Trophoblast cell (in vitro differentiated cells and primary cell): ENCODE data around the gene SPOCK3.

ENCODE experiments used
- DNase-seq, 2 donors: peaks; one replicate each; pipeline ENCODE4 v3.0.0-alpha.2; 2016
- H2AFZ ChIP-seq: 2 replicates; pipeline ENCODE4 v1.6.1; 2013; ENCODE audit warnings: low read length, moderate library complexity, mild to moderate bottlenecking; ENCODE audit not compliant: insufficient read depth, poor library complexity
- H2AK5ac ChIP-seq: 2 replicates; pipeline ENCODE4 v1.6.1; 2013; ENCODE audit warnings: mild to moderate bottlenecking, low read length
- H2BK120ac ChIP-seq: 2 replicates; pipeline ENCODE4 v1.6.1; 2013; ENCODE audit warnings: low read length, mild to moderate bottlenecking, moderate library complexity; ENCODE audit not compliant: insufficient read depth, poor library complexity
- H2BK12ac ChIP-seq: 2 replicates; pipeline ENCODE4 v1.6.1; 2013; ENCODE audit warnings: mild to moderate bottlenecking, low read length, moderate library complexity
- H2BK5ac ChIP-seq: 2 replicates; pipeline ENCODE4 v1.6.1; 2013; ENCODE audit warnings: low read length, low read depth, moderate library complexity, mild to moderate bottlenecking; ENCODE audit not compliant: poor library complexity
- H3K14ac ChIP-seq: 2 replicates; pipeline ENCODE4 v1.6.1; 2013; ENCODE audit warnings: mild to moderate bottlenecking, low read length
- H3K18ac ChIP-seq: 2 replicates; pipeline ENCODE4 v1.6.1; 2013; ENCODE audit warnings: mild to moderate bottlenecking, low read length
- H3K23ac ChIP-seq: 2 replicates; pipeline ENCODE4 v1.6.1; 2013; ENCODE audit warnings: low read length
- H3K27ac ChIP-seq: 2 replicates; pipeline ENCODE4 v1.5.1; 2013; ENCODE audit warnings: low read depth, mild to moderate bottlenecking, inconsistent platforms, low read length, moderate library complexity
- H3K27me3 ChIP-seq: 2 replicates; pipeline ENCODE4 v1.6.1; 2013; ENCODE audit warnings: inconsistent platforms, mild to moderate bottlenecking, low read length, moderate library complexity; ENCODE audit not compliant: insufficient read depth
- H3K36me3 ChIP-seq, 2 experiments: 1 replicate in 1 of 2; 2 replicates in 1 of 2; pipeline ENCODE4 v1.6.1; 2013; ENCODE audit warnings: low read length in 2 of 2, mild to moderate bottlenecking in 2 of 2, moderate library complexity in 1 of 2; ENCODE audit not compliant: insufficient read depth in 2 of 2, control insufficient read depth in 1 of 2
- H3K4ac ChIP-seq: 2 replicates; pipeline ENCODE4 v1.6.1; 2013; ENCODE audit warnings: low read depth, mild to moderate bottlenecking, low read length, moderate library complexity
- H3K4me1 ChIP-seq, 2 experiments: 1 replicate in 1 of 2; 2 replicates in 1 of 2; pipeline ENCODE4 v1.6.1; 2013; ENCODE audit warnings: low read length in 2 of 2, mild to moderate bottlenecking in 2 of 2, moderate library complexity in 1 of 2; ENCODE audit not compliant: insufficient read depth in 2 of 2, control insufficient read depth in 1 of 2
- H3K4me2 ChIP-seq: 2 replicates; pipeline ENCODE4 v1.6.1; 2013; ENCODE audit warnings: inconsistent platforms, mild to moderate bottlenecking, low read length, moderate library complexity
- H3K4me3 ChIP-seq: 2 replicates; pipeline ENCODE4 v1.5.1; 2013; ENCODE audit warnings: mild to moderate bottlenecking, low read depth, low read length, inconsistent platforms
- H3K79me1 ChIP-seq: one replicate; pipeline ENCODE4 v1.6.1; 2013; ENCODE audit warnings: low read length
- H3K79me2 ChIP-seq: 2 replicates; pipeline ENCODE4 v1.6.1; 2013; ENCODE audit warnings: low read length, mild to moderate bottlenecking; ENCODE audit not compliant: control insufficient read depth, insufficient read depth, poor library complexity
- H3K9ac ChIP-seq: 2 replicates; pipeline ENCODE4 v1.6.1; 2013; ENCODE audit warnings: mild to moderate bottlenecking, low read length
- H3K9me3 ChIP-seq: 2 replicates; pipeline ENCODE4 v1.6.1; 2013; ENCODE audit warnings: low read depth, mild to moderate bottlenecking, control low read depth, inconsistent platforms, low read length; ENCODE audit not compliant: insufficient read depth
- H4K12ac ChIP-seq: 2 replicates; pipeline ENCODE4 v1.6.1; 2013; ENCODE audit warnings: low read depth, mild to moderate bottlenecking, low read length, moderate library complexity
- H4K8ac ChIP-seq: 2 replicates; pipeline ENCODE4 v1.6.1; 2013; ENCODE audit warnings: low read depth, mild to moderate bottlenecking, low read length, moderate library complexity
- H4K91ac ChIP-seq: one replicate; pipeline ENCODE4 v1.6.1; 2013; ENCODE audit warnings: low read depth, mild to moderate bottlenecking, low read length, moderate library complexity
- WGBS: extraction: QIAGEN DNeasy Blood & Tissue Kit; methylation state at CpG from one replicate; pipeline ENCODE4 v1.1.7; 2013; ENCODE audit warnings: missing lambda C conversion rate; ENCODE audit not compliant: insufficient read length, insufficient coverage; ENCODE audit errors: extremely low coverage; 5-methylcytosine and 5-hydroxymethylcytosine counted together

Gene SPOCK3

DNA sequence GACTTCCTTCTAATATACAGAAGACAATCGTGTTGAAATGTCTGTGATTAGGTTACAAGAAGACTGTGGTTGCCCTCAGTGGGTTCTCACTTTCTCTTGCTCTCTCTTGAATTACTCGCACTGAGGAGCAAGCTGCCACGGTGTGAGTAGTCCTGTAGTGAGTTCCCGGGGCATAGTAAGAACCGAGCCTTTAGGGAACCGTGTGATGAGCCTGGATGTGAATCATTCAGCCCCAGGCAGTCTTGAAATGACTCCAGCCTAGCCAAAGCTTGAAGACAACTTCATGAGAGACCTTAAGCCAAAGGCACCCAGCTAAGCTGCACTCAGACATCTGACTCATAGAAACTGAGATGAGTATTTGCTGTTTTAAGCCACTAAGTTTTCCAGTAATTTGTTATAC lies 292.7 kb downstream of the SPOCK3 start:
- Histone ChIP-seq H2BK12ac (no peak overlapping the region), H2AFZ (no peak overlapping the region), H3K23ac (no peak overlapping the region), H2BK5ac (no peak overlapping the region), H3K9ac (no peak overlapping the region), H3K14ac (no peak overlapping the region), H2BK120ac (no peak overlapping the region), H3K4me3 (no peak overlapping the region), H3K18ac (no peak overlapping the region), H4K12ac (no peak overlapping the region), H3K4ac (no peak overlapping the region), H3K4me1 (no peaks in the 10 kb centered on the region), H3K27ac (no peak overlapping the region), H4K8ac (no peak overlapping the region), H3K9me3 (no peaks in the 10 kb centered on the region), H4K91ac (no peak overlapping the region), H3K36me3 (no peaks in the 10 kb centered on the region), H3K79me2 (no peaks in the 10 kb centered on the region), H3K4me2 (no peak overlapping the region), H3K79me1 (no peaks in the 10 kb centered on the region), H3K27me3 (no peaks in the 10 kb centered on the region), H2AK5ac (no peak overlapping the region)
- DNase-seq: peak; percentile 54 to 58
- no CpG with 5 or more reads among the region's 6 CpGs for WGBS

GRCh38 chr4:166930464-166930863 lies 303.8 kb downstream of the SPOCK3 start:
- H3K4me1 ChIP-seq: no peaks in the 10 kb centered on the region
- no peaks in the 10 kb centered on the region for H3K79me2 ChIP-seq
- no peak overlapping the region for H2AFZ ChIP-seq
- H3K27me3 ChIP-seq: no peaks in the 10 kb centered on the region
- H3K36me3 ChIP-seq: no peaks in the 10 kb centered on the region
- no peak overlapping the region for H3K9ac ChIP-seq
- no peak overlapping the region for H3K14ac ChIP-seq
- no peak overlapping the region for H3K4ac ChIP-seq
- no peak overlapping the region for H3K27ac ChIP-seq
- H3K23ac ChIP-seq: no peak overlapping the region
- no peak overlapping the region for H2BK12ac ChIP-seq
- H3K4me2 ChIP-seq: no peak overlapping the region
- no peak overlapping the region for H4K12ac ChIP-seq
- no CpG with 5 or more reads among the region's 1 CpG for WGBS
- H3K79me1 ChIP-seq: no peaks in the 10 kb centered on the region
- no peak overlapping the region for H4K91ac ChIP-seq
- DNase-seq: no peak
- no peaks in the 10 kb centered on the region for H3K9me3 ChIP-seq
- H2AK5ac ChIP-seq: no peak overlapping the region
- no peak overlapping the region for H3K4me3 ChIP-seq
- H2BK5ac ChIP-seq: no peak overlapping the region
- H4K8ac ChIP-seq: no peak overlapping the region
- H2BK120ac ChIP-seq: no peak overlapping the region
- no peak overlapping the region for H3K18ac ChIP-seq

- no peaks in the 10 kb centered on the region for H3K27me3 ChIP-seq
- no peak overlapping the region for H3K23ac ChIP-seq
- no peaks in the 10 kb centered on the region for H3K79me1 ChIP-seq
- H3K4me2 ChIP-seq: no peak overlapping the region
- H3K4ac ChIP-seq: no peak overlapping the region
- H2BK5ac ChIP-seq: no peak overlapping the region
- no peak overlapping the region for H4K12ac ChIP-seq
- no peak overlapping the region for H3K14ac ChIP-seq
- WGBS: no CpG with 5 or more reads among the region's 3 CpGs
- no peak overlapping the region for H2AK5ac ChIP-seq
- no peaks in the 10 kb centered on the region for H3K9me3 ChIP-seq
- no peak overlapping the region for H4K8ac ChIP-seq
- H3K9ac ChIP-seq: no peak overlapping the region
- no peak overlapping the region for H2BK12ac ChIP-seq
- H2BK120ac ChIP-seq: no peak overlapping the region
- no peaks in the 10 kb centered on the region for H3K36me3 ChIP-seq
- no peak overlapping the region for H3K27ac ChIP-seq
- no peak overlapping the region for H3K18ac ChIP-seq
- no peak overlapping the region for H3K4me3 ChIP-seq
- no peak for DNase-seq
- H2AFZ ChIP-seq: no peak overlapping the region
- H3K4me1 ChIP-seq: no peaks in the 10 kb centered on the region
- H4K91ac ChIP-seq: no peak overlapping the region
- H3K79me2 ChIP-seq: no peaks in the 10 kb centered on the region
Observed at GRCh38 chr4:166924424-166924823, 309.9 kb downstream of the SPOCK3 start.

GRCh38 chr4:166913926-166914325 lies 320.4 kb downstream of the SPOCK3 start:
- H2AK5ac ChIP-seq: no peak overlapping the region
- H2BK120ac ChIP-seq: no peak overlapping the region
- H3K36me3 ChIP-seq: no peaks in the 10 kb centered on the region
- no peaks in the 10 kb centered on the region for H3K79me1 ChIP-seq
- H2BK12ac ChIP-seq: no peak overlapping the region
- no peaks in the 10 kb centered on the region for H3K27me3 ChIP-seq
- no peak overlapping the region for H3K9ac ChIP-seq
- no peak overlapping the region for H2AFZ ChIP-seq
- H4K12ac ChIP-seq: no peak overlapping the region
- H4K8ac ChIP-seq: no peak overlapping the region
- no peak overlapping the region for H3K14ac ChIP-seq
- no peaks in the 10 kb centered on the region for H3K9me3 ChIP-seq
- no peak overlapping the region for H3K4me2 ChIP-seq
- no peaks in the 10 kb centered on the region for H3K79me2 ChIP-seq
- no peak overlapping the region for H3K4me3 ChIP-seq
- no CpG with 5 or more reads among the region's 4 CpGs for WGBS
- no peak overlapping the region for H3K27ac ChIP-seq
- no peak overlapping the region for H3K23ac ChIP-seq
- H3K18ac ChIP-seq: no peak overlapping the region
- H3K4me1 ChIP-seq: no peaks in the 10 kb centered on the region
- H2BK5ac ChIP-seq: no peak overlapping the region
- H4K91ac ChIP-seq: no peak overlapping the region
- DNase-seq: no peak
- no peak overlapping the region for H3K4ac ChIP-seq
